GM18858 (cell line): ENCODE measurements around the gene FGD4.
"Not testable (repeated sequence)": the region's sequence is repeated elsewhere in the genome, so short reads cannot be mapped to it uniquely, and the experiment has no call there.

Experiments used
- ATAC-seq: cut with Tn5 transposase; IDR thresholded peaks from one replicate; pipeline ENCODE4 v1.9.1; 2021; ENCODE audit not compliant: unreplicated experiment

The FGD4 gene

DNA sequence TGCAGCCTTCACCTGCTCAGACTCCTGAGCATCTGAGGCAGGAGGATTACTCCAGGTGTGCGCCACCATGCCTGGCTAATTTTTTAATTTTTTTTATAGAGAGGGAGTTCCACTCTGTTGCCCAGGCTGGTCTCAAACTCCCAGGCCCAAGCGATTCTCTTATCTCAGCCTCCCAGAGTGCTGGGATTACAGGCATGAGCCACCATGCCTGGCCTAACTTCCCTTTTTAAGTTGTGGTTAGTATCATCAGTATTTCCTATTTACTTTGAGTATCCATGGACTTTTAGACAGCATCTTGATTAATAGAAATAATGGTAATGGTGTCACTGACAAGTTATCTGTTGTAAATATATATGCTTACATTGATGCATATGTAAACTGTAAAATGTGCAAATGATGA lies 116.9 kb downstream of the FGD4 start:
- no peak for ATAC-seq

DNA sequence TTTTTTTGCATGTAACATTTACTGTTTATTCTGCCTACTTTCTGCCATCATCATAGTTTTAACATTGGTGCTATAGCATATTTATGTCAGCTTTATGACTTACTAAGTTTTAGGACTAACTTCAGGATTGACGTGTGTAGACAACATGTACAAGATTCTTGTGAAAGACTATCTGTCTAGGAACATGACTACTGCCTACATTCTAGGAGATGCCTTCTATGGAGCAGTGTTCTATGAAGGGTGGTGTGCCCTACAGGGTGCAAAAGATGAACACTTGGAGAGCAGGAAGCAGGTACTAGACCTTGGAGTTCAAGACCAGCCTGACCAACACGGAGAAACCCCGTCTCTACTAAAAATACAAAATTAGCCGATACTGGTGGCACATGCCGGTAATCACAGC lies 118.6 kb downstream of the FGD4 start:
- no peak for ATAC-seq

DNA sequence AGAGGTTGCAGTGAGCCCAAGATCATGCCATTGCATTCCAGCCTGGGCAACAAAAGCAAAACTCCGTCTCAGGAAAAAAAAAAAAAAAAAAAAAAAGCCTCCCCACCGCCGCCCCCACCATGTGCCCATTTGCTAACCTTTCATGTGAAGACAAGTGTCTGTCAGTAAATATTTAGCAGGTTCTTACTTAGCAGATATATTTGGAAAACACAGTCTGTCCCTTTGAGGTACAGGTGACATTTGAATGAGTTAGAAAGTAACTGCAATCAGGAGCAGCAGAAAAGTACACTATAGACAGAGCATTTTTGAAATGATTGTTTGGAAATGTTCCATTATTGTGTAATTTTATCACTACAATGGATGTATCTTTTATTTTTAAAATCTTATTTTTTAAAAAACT lies 119.7 kb downstream of the FGD4 start:
- no peak for ATAC-seq

DNA sequence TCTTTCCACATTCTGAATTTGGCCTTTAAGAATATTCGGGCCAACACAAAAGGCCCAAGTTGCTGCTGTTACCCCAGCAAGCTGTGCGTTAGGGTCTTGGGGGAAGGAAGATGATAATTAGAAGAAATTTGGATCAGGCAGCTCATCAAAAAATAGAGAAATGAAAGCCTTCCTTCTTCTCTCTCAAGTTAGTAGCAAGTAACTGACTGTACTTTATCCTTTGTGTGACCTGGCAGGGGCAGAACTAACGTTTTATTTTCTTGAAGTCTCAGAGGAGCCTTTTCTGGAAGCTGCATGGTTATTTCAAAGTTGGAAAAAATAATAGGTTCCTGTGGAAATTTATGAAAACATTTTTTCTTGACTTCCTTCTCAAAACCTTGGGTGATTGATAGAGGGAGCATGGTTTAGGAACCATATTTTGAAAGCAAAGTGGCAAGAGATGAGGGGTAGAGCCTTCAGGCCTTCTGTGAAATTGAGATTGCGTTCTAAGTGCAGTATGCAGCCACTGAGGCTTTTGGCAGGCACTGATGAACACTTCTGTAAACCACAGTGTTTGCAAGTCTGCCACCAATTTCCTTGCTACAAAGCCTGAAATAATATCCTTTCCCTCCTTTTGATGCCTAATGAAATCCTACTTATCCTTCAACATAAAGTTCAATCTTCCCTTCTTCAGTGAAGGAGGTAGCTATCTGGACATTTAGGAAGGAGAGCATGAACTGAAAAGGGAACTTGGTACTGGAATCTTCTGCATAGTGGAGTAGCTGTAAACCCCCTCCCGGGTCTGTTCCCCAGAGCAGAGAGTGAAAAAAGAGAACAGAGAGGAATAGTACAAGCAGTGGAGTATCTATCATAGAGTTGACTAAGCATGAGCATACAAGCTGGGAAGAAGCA lies 123.2 kb downstream of the FGD4 start:
- peak; percentile 74 for ATAC-seq

DNA sequence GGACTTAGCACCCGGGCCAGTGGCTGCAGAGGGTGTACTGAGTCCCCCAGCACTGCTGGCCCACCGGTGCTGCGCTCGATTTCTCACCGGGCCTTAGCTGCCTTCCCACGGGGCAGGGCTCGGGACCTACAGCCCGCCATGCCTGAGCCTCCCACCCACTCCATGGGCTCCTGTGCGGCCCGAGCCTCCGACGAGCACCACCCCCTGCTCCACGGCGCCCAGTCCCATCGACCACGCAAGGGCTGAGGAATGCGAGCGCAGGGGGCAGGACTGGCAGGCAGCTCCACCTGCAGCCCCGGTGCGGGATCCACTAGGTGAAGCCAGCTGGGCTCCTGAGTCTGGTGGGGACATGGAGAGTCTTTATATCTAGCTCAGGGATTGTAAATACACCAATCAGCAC lies 126.4 kb downstream of the FGD4 start:
- ATAC-seq, result not testable (repeated sequence)

DNA sequence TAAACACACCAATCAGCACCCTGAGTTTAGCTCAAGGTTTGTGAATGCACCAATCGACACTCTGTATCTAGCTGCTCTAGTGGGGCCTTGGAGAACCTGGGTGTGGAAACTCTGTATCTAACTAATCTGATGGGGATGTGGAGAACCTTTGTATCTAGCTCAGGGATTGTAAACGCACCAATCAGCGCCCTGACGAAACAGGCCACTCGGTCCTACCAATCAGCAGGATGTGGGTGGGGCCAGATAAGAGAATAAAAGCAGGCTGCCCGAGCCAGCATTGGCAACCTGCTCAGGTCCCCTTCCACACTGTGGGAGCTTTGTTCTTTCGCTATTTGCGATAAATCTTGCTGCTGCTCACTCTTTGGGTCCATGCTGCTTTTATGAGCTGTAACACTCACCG lies 127.0 kb downstream of the FGD4 start:
- ATAC-seq, result not testable (repeated sequence)

DNA sequence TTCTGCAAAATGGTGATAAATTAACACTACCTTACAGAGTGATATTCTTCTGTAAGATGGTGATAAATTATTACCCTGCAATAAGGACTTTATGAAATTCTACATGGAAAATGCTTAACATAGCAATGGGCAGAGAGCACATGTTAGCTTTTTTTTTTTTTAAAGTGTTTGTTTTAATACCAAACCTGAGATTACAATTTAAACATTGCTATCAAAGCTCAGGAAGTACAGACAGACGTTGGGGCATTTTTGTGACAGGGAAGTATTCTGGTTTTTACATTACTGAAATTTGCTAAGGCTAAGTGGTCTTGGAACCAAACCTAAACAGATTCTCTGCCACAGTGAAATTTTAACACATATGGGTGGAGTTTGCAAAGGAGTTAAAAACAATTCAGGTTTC lies 133.1 kb downstream of the FGD4 start:
- no peak for ATAC-seq

DNA sequence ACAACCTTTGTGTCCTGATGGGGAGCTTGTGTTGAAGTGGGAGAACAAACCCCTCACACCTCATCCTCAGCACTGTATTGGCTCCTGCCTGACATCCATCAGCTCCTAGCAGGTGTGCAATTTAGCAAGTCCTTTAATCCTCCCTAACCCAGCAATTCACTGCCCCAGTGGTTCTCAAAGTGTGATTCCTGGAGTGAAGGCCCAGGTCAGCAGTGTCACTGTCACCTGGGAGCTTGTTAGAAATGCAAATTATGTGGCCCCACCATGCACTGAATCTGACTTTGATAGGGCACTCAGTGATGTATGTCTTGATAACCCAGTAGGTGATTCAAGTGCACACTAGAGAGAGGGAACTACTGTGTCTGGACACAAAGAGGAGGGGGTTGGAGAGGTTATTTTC lies 133.6 kb downstream of the FGD4 start:
- no peak for ATAC-seq

DNA sequence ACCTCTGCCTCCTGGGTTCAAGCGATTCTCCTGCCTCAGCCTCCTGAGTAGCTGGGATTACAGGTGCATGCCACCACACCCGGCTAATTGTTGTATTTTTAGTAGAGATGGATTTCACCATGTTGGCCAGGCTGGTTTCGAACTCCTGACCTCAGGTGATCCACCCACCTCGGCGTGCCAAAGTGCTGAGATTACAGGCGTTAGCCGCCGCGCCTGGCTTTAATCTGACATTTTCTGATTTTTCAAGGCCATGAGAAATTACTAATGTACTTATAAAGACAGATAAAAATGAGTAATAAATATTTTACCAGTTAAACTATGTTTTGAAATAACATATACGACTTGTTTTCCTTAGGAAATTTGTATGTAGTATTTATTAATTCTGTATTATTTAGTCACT lies 134.1 kb downstream of the FGD4 start:
- ATAC-seq, result not testable (repeated sequence)

DNA sequence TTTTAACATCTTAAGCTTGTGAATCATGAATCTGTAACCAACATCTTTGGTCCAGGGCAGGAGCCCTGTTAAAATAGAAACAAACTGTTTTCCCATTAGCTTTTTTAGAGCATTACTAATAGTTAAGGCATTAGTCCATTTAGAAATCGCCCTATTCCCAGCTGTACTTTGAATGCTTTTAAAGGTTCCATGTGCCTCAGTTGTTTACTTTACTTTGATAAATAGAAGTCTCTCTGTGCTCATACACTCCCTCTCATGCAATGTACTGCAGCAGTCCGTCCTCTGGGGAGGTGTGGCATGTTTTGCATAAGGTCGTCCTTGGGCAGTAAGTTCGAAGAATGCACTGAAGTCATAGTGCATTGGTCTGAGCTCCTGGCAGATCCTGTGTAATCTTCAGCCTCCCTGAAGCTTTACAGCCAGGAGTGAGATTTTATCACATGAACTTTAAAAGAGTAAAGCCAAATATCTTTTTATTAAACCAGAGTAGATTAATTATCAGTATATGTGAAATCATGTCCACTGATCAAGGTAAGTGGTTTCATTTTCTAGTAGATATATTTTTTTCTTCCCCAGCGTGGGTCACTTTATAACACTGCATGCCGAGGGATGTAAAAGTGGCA lies 134.7 kb downstream of the FGD4 start:
- ATAC-seq, result peak; percentile 72

DNA sequence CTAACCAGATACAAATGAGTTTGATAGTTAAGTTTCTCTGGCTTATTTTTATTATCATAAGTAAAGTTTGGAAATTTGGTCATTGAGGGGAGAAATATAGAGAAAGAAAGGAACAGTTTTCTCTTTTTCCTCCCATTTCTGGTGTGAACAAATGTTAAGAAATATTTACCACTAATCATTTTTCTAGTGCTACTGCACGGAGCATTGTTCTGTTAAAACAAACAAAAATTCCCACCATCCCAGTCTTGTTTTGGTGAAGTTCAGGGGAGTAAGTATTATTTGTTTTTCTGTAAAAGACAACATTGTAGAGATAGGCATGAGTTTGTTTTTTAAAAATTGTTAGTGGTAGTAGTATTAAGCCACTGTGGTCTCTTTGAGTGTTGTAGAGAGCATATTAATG lies 135.3 kb downstream of the FGD4 start:
- ATAC-seq, result no peak

DNA sequence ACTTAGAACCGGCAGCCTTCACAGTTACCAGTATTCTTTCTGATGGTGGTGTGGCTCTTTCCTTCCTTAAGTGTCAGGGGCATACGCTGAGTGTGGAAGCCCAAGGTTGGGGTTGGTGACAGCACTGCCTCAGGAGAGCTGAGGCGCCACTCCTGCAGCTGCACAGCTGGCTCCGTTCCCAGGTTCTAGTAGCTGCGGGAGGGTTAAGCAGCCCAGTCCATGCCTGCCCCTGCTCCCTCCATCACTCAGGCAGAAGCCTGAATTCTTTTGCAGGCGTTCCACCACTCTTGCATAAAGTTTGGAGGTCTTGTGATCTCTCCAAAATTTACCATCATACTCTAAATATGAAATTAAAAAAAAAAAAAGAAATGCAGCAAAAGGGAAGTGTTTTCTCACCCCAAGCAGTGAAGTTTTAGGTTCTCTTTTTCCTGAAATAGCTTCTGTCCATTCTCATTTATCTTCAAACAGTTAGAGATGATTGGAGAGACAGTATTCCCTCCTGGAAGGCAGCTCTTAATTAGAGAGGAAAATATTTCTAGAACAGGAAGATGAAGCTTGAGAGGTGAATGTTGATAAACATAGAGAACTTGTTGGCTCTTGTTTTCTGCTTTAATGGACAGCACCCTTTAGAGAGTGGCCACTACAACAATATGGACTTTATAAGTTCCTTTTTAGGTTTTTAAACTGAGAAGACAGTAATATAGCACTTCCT lies 136.1 kb downstream of the FGD4 start:
- ATAC-seq, result no peak

DNA sequence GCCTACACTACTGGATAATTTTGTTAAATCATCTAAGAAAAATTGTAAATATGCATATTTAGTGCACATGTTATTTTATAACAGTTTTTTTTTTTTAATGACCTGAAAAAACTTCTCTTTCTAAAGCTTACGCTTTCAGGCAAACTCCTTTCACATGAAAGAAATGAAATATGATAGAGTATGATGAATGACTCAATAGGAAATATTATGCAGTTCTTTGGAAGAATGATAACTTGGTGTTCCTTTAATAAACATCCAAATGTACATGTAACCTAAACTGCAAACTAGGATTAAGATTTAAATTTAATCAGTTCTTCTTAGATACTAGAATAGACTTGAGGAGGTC lies 136.6 kb downstream of the FGD4 start:
- no peak for ATAC-seq

DNA sequence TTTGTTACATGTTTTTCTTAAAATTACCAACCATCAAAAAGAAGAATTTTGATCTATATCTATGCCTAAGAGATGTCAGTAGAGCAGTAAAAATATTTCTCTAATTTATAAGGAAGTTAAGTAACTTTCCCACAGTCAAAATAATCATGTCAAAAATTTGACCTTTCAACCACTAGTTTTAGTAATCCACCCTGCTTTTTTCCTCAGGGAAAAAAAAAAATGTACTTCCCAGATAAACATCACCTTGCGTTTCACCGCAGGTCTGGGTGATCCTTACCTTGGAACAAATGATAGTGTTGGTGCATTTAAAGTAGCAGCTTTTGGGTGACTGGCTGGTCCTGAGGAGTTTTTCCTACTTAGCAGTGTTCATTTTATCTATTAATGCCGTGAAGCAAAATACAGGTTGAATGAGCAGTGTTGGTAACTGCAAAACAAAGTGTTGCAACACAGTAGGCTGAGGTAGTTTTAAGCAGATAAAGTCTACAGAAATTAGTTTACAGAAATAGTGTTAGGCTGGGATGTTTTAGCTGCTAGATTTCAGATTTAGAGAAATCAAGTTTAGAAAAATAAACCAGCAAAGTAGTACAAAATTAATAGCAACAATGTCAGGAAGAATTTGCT lies 142.5 kb downstream of the FGD4 start:
- ATAC-seq, result no peak

DNA sequence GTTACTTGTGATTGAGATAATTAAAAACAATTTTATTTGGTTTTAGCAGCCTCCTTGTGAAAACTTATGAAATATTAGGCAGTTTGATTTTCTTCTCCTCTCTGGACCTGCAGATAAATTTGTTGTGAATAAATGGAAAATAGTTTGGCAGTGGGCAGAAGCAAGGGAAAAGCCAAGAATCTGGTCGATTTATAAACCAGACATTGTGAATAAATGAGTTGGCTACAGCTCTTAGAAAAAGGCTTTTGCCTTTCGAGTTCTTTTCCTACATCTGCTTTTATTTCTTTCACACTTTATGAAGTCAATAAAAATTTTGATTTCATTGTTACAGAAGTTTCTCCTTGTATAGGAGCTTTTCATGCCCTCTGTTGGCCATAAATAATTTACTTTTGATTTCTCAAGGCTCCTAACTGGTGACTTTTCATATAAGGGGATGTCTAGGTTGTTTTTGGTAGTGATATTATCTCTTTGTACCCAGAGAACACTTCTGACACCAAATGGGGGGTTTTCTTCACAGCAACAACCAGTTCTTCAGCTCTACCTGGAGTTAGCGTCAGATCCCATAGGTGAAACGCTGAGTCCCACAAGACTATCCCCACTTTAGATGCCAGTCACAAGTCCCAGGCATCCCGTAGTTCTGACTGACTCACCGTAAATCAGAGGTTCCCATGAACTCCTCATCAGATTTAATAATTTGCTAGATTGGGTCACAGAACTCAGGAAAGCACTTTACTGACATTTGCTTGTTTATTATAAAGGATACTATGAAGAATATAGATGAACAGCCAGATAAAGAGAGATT lies 143.3 kb downstream of the FGD4 start:
- no peak for ATAC-seq

DNA sequence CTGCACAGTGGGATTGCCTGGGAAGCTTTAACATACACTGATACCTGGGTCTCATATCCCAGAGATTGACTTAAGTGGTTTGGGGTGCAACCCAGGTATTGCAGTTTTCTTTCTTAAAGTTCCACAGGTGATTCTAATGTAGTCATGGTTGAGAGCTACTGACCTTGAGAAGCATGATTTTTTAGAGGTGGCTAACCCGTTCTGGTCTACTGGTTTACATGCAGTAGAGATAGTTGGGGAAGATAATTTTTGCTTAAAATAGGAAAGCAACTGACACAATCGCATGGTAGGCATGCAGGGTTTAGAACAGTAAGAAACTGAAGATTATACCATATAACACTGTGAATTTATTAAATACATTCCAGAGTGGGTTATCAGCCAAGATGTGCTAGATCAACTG lies 145.5 kb downstream of the FGD4 start:
- ATAC-seq, result no peak

DNA sequence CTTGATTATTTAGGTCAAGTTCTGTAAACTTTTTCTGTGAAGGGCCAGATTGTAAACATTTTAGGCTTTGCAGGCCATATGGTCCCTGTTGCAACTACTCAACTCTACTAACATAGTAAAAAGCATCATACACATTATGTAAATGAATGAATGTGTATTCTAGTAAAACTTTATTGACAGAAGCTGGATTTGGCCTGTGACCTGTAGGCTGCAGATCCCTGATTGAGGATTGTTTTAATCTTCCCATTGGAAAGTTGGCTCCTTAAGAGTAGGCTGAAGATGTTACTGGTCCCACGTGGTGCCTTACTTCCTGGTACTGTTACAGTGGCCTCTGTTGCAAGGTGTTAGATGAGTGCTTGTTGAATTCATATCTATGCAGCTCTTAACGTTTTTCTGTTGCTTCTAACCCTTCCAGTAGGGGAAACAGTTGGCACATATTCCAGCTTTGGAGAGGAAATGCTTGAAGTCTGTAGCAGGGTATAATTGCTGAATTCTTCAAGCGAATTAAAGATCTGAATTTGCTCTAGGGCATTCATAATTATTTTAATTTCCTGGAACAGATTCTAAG lies 146.1 kb downstream of the FGD4 start:
- no peak for ATAC-seq

DNA sequence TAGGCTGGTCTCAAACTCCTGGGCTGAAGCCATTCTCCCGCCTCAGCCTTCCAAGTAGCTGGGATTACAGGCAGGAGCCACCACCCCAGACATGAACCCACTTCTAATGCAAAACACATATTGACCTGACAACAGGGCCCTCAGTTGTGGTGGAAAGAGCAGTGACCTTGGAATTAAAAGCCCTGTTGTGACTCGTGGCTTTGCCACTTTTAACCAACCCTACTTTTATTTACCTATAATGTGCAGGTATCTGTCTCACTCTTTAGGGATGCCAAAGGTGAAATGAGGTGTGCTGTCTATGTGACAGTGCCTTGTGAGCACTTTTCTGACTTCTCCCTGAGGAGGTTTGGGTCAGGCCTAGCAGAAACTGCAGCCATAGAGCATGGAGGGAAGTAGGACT lies 146.9 kb downstream of the FGD4 start:
- ATAC-seq, result no peak

DNA sequence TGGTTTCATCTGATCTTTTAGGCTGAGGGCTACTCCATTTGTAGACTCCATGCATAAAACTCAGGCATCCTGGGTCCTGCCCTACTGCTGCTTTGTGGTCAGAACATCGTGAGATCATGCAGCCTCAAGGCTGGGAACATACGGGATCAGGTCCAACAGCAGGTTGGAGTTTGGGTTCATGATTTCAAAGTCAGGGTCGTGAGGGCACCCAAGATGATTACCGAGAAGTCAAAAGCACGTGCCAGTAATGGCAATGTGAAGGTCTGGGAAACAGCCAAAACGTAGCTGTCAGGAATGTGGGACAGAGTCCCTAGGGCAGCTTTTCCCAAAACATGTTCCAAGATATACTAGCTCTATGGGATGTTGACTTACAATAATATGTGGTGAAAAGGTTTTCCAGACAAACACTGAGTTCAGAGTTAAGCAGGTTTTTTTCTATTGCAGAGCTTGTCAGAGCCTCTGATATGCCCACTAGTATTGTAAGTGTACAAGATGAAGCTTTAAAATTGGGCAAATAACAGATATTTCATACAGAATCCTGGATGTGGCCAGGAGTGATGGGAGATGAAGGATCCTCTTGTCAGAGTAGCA lies 149.4 kb downstream of the FGD4 start:
- ATAC-seq, result no peak

DNA sequence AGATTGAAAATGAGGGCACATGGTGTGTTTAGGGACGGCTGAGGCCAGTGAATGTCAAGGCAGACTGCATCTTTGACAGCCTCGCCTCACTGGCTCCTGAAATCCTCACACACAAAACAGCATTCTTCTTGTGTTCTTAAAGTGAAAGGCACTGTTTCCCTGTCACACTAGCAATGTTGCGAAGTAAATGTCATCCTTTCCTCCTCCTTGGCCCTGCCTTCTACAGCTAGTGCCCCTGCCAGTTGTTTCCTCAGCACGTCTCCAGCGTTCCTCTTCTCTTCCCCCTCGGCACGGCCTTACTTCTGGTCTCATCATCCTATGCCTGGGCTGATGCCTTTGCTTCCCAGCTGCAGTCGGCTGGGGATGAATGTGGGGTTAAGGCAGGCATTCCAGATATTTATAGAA lies 150.3 kb downstream of the FGD4 start:
- no peak for ATAC-seq
